Measurements from ENCODE around the gene CST1.
"Not testable (repeated sequence)": the region's sequence is repeated elsewhere in the genome, so short reads cannot be mapped to it uniquely, and the experiment has no call there.

Gene CST1

GRCh38 chr20:23750786-23751185 is at the start of gene CST1:
Gene CST1, minus strand, starts transcription at chr20:23750935. Its CDS starts 69 bp downstream, at chr20:23750866.
- not testable (repeated sequence) for FAIRE-seq

- not testable (repeated sequence) for FAIRE-seq
Measured at GRCh38 chr20:23799216-23799847, 48.6 kb upstream of the CST1 start.

GRCh38 chr20:23795526-23795925 is 44.8 kb upstream of the CST1 start:
- no peak for FAIRE-seq

- FAIRE-seq, result no peak
Measured at GRCh38 chr20:23794841-23795240, 44.1 kb upstream of the CST1 start.

- no peak for FAIRE-seq
Measured at GRCh38 chr20:23794065-23794464, 43.3 kb upstream of the CST1 start.

GRCh38 chr20:23783447-23783846 is 32.7 kb upstream of the CST1 start:
- no peak for FAIRE-seq

GRCh38 chr20:23782366-23782983 is 31.7 kb upstream of the CST1 start:
- FAIRE-seq, result no peak

GRCh38 chr20:23778676-23779075 is 27.9 kb upstream of the CST1 start:
- not testable (repeated sequence) for FAIRE-seq

GRCh38 chr20:23777380-23777779 is 26.6 kb upstream of the CST1 start:
- not testable (repeated sequence) for FAIRE-seq

- FAIRE-seq, result no peak
Measured at GRCh38 chr20:23776067-23776771, 25.5 kb upstream of the CST1 start.

- FAIRE-seq, result no peak
Measured at GRCh38 chr20:23774081-23774480, 23.3 kb upstream of the CST1 start.

- no peak for FAIRE-seq
Measured at GRCh38 chr20:23773579-23773978, 22.8 kb upstream of the CST1 start.

GRCh38 chr20:23773127-23773526 is 22.4 kb upstream of the CST1 start:
- no peak for FAIRE-seq

GRCh38 chr20:23772074-23772473 is 21.3 kb upstream of the CST1 start:
- FAIRE-seq, result no peak

- FAIRE-seq, result no peak
Measured at GRCh38 chr20:23770384-23770783, 19.6 kb upstream of the CST1 start.

- FAIRE-seq, result peak; percentile 69
Measured at GRCh38 chr20:23768520-23768919, 17.8 kb upstream of the CST1 start.

- no peak for FAIRE-seq
Measured at GRCh38 chr20:23766531-23766930, 15.8 kb upstream of the CST1 start.

- FAIRE-seq, result no peak
Measured at GRCh38 chr20:23765578-23765977, 14.8 kb upstream of the CST1 start.

- FAIRE-seq, result not testable (repeated sequence)
Measured at GRCh38 chr20:23764630-23765029, 13.9 kb upstream of the CST1 start.

GRCh38 chr20:23763345-23763744 is 12.6 kb upstream of the CST1 start:
- FAIRE-seq, result no peak

- no peak for FAIRE-seq
Measured at GRCh38 chr20:23759306-23759940, 8.7 kb upstream of the CST1 start.

- not testable (repeated sequence) for FAIRE-seq
Measured at GRCh38 chr20:23756792-23757191, 6.1 kb upstream of the CST1 start.

- FAIRE-seq, result not testable (repeated sequence)
Measured at GRCh38 chr20:23755131-23755611, 4.4 kb upstream of the CST1 start.

Measured in islet of Langerhans (tissue), 1 donor.